GM21367 (cell line): Measurements from ENCODE around the gene IDH3A.

Experiments
- ATAC-seq: cut with Tn5 transposase; IDR thresholded peaks from one replicate; pipeline ENCODE4 v1.9.1; 2021; ENCODE audit not compliant: unreplicated experiment

IDH3A gene

DNA sequence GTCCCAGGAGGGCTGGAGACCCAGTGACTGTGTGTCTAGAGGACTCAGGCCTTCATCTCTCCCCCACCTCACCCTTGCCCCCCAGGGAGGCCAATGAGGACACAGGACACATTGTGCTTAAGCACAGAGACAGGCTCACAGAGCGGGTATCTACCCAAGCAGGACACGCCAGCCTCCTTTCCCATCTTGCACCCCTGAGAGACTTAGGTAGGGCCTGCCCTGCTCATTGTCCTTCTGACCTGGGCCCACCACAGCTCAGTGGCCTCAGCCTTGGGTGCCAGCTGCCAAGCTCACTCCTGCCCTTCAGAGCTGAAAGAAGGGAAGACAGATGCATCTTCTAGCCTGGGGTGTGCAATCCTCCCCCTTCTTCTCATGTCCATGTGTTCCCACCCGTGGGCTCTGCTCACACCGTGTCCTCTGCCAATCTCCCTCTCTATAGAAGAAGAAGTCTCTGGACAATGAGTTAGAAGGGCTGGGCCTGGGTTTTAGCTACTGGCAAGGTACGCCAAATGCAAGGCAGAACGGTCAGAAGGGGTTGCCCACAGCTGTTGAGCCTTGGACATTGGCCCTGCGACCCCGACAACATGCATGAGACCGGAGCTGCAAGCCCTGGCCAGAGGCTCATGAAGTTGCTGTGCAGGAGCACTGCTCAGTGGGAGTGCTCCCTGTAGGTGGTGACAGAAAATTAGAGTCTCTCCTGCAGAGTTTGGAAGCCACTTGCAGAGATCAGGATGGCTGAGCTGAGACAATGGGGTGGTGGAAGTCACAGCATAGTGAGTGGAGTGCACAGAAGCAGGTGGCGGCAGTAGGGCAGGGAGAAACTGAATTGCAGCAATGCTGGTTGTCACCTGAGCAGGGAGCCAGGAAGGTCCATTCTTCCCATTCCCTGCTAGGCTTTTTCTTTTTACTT, 52.4 kb downstream of the IDH3A start:
- no peak for ATAC-seq

DNA sequence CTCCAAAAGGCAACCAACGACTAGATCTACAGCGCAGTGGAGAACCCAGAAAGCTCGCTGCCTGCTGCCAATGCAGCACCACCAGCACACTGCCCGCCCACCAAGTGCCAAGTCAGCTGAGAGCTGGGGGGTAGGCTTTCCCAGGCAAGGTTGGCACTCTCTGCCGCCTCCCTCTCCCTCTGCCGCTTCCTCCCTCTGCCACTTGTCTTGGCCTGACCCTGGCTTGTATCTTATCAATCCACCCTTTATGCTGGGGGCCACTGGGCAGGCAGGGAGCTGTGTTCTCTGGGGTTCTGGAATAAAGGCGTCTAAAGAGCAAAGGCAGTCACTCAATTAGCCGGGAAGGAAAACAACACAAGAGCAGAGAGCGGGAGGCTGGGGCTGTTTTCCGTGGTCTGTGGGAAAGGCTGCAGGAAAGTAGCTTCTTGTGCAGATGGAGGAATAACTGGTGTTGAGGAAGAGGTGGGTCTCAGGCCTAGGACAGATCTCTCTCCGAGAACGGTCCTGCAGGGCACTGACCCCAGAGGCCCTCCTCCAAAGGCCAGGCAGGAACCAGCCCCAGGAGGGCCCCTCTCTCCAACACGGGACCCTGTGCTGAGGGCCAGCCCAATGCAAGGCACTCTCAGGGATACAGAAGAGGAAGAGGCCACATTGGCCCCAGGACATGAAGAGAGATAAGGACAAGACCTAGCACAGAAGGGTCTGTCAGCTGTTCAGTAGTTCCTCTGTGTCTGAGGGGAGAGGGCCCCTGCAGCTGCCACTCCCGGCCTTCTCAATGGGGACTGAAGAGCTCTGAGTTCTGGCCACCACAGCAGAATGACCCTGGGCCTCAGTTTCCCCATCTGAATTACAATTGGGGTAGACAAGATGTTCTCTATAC, 54.4 kb downstream of the IDH3A start:
- ATAC-seq: no peak

DNA sequence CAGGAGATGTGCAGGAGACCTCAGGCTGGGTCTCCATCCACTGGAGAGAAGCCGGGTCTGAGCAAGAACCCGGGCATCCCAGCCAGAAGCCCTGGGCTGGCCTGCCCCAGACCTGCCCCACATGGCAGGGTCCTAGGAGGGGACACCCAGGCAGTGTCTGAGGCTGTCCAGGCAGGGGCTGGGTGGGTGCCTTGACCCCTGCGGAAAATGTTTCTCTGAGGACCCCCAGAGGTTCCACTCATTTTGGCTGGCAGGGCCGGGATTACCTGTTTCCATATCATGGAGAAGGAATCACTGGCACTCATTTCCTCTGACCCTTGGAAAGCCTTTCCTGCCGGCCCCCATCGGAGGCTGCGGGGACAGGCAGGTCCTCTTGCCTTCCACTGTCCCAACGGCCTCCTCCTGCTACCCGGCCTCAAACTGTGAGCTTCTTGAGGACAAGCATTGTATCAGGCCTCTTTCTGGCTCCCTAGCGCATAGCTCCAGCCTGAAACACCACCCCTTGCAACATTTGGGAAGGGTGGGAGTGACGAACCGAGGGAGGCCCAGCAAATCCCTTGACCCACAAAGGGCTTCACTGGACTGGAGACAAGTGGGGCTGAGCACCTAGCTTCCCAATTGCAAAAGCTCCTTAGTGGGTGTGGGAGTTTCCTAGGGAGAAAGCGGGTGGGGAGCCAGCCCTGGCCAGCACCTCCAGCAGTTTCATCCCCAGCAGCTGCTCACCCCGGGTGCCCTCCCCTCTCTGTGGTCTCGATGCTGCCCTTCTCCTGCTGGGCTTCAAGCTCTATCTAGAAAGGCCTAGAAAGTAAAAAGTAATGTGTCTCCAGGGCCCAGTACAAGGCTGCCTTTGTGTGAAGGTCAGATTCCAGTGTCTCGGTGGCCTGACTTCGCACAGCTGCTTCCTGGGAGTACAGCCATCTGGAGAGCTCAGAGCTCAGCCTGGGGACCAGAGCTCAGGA, 55.5 kb downstream of the IDH3A start:
- ATAC-seq: no peak

- no peak for ATAC-seq
Observed at GRCh38 chr15:78205337-78205736, 56.2 kb downstream of the IDH3A start.

DNA sequence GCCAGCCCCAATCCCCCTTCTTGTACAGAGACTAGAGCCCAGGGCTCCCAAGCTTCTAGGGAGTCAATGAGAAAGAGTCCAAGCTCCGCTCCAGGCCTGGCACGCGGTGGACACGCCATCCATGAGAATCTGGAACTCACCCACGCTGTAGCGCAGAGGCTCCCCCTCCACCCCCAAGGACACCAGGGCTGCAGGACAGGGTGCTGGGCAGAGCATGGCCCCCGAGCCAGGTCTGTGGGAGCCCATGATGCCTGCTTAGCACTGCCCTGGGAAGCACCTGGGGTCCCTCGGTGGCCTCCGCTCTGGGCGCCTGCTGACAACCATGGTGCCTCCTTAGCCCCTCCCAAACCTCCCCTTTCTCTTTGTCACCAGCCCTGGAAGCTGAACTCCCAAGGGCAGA, 56.7 kb downstream of the IDH3A start:
- ATAC-seq: no peak

DNA sequence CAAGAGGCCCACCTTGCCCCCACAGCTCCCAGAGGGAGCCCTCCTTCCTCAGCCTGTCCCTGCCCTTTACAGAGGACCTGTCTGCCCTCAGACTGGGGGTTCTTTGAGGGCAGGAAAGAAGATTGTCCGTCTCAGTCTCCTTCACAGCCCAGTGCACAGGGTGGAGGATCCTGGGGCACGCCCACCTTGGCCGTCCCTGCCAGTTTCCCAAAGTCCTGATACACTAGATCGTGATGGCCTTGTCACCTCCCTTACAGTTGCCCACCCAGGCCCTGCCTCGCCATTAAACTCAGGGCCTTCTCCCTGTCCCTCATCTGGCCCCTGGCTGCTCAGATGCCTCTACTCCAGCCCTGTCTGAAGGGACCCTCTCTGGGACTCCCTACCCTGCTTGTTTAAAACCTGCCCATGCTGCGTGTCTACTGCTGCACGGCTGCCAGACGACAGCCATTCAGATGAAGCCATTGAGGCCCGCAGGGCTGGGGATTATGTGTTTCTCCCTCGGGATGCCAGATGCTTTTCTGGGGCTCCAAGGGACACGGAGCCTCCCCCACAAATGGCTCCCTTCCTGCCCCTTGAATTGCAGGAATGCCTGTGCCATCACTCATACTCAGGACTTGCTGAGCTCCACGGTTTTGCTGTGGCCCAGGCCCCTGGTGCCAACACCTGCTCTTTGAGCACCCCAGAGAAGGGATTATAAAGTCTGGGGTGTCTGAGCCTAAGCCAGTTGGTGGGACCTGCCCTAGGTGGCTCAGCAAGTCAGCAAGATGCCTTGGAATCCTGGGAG, 57.4 kb downstream of the IDH3A start:
- ATAC-seq: no peak

- no peak for ATAC-seq
Observed at GRCh38 chr15:78207110-78207458, 57.9 kb downstream of the IDH3A start.

DNA sequence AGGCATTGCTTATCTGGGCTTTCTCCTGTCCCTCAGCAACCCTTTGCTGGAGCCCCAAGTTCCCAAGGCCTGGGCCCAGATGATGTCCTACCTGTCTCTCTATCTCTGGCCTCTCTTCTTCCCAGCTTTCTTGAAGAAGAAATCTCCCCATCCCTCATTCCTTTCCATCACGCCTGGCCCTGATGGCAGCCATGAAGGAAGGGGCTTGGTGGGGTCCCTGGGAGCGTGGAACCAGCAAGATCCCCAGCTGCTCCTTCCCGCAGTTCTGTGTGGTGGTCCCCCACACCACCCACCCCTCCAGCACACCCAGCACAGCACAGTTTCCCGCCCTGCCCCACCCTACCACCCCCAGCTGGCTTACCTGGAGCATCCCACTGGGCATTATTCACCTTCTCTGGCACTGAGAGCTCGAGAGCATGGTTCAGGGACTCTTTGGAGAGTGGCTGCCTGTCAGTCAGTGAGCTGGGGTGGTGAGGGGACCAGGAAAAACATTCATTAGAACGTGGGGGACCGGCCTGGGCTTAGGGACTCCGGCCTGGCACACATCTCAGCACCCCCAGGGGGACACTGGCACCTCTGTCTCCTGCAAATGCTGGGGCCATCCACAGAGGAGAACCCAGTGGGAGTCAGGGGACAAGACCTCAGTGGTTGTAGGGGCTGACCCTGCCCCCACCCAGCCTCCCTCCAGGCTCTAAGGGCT, 58.6 kb downstream of the IDH3A start:
- ATAC-seq: no peak

DNA sequence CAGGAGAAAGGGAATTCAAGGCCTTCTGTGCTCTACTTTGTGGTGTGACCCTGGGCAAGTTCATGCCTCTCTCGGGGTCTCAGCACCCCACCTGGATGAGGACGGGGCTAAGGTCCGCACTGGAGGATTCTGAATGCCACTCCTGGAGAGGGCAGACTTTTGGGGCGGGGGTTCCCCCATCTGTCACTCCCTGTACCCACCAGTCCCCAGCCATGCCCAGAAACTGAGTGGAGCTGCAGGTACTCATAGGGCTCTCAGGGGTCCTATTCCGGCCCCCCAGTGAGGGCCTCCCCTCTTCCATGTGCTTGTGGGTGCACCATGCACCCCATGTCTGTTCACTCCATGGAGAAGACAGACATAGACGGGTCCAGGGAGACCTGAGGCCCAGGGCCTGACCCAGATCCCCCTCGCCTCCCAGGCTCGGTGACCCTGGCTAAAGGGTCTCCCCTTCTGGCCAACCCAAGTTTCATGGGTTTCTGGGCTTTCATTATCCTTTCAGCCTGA, 59.2 kb downstream of the IDH3A start:
- no peak for ATAC-seq

DNA sequence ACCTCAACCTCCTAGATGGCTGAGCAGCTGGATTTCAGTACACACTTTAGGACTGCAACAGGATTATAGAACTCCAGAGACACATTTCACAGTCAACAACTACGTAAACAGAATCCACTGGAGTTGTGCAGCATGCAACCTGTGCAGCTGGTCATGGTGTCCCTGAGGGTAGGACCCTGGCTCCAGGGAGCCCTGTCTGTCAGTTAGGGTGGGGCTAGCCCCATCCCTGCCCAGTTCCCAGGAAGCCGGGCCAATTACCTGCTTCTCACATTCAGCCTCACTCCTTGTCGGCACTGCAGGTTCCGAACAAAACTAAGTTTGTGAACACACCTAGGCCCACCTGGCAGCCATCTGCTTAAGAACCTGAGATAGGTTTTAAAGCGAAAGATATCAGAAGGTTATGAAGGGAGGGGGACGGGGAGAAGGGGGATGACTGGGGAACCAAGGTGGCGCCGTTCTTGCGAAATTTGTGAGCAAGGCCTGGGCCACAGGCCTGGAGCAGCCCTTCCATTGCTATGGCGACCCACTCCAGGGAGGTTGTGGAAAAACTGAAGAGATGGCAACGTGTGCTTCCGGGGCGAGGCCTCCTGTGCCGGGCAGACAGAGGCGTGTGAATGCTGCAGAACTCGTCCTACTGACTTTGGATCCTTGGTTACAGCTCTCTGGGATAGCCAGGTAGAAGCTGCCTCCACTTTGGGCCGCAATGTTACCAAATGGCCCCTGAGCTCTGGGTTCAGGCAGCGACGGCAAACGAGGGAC, 59.9 kb downstream of the IDH3A start:
- no peak for ATAC-seq

GRCh38 chr15:78209646-78210348, 60.6 kb downstream of the IDH3A start:
- no peak for ATAC-seq

GRCh38 chr15:78210349-78210717, 61.2 kb downstream of the IDH3A start:
- no peak for ATAC-seq

GRCh38 chr15:78211189-78211921, 62.2 kb downstream of the IDH3A start:
- no peak for ATAC-seq

GRCh38 chr15:78212008-78212407, 62.8 kb downstream of the IDH3A start:
- ATAC-seq: no peak

DNA sequence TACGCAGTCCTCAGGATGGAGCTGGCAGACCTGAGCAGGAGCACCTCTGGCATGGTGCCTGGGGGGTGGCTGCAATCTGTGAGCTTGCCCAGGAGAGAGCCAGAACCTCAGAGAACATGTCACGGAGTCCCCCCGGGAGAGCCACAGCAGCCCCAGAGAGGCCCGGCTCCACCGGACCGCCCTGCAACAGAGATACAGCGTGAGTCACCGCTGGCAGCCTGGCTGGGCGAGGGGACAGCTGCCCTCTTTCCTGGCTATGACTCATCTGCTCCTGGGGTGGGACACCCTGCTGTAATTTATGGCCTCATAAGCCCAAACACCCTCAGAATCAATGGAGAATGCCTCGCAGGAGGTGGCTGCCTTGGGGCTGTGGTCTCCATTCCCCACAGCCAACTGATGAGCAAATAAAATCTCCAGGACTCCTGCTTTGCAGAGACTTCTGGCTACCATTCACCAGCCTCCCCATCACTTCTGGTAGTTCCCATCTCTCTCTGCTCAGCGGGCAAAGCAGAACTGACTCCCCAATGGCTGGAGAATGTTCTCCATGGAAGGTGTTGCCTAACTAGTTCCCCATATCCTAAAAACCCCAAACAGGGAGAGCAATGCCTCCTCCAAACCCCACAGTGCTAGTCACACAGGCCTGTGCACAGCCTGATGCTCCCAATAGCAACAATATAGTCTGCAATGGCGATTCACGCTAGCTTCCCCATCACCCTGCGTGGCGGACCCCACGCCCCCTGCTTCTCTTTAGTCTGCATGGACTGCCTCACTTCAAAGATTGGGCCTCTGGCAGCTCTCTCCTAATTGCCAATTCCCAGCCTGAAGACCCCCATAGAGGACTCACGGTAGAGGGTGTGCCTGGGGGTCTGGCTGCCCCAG, 63.6 kb downstream of the IDH3A start:
- no peak for ATAC-seq

DNA sequence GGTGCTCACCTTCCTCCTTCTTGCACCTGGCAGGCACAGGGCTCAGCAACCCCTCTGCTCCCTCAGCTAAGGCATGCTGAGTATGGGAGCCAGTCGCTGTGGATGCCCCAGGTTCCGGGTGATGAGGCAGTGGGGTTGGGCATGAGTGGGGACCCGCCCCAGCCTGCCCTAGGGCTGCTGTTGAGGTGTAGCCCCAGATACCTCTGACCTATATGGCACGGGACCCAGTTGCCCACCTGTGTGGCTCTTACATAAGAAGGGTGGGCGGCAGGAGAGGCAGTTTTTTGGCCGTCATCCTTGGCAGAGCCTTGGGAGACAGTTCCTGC, 64.2 kb downstream of the IDH3A start:
- ATAC-seq: no peak

GRCh38 chr15:78213956-78214355, 64.8 kb downstream of the IDH3A start:
- no peak for ATAC-seq
